Measurements from ENCODE around the gene TMEM39B.

DNA sequence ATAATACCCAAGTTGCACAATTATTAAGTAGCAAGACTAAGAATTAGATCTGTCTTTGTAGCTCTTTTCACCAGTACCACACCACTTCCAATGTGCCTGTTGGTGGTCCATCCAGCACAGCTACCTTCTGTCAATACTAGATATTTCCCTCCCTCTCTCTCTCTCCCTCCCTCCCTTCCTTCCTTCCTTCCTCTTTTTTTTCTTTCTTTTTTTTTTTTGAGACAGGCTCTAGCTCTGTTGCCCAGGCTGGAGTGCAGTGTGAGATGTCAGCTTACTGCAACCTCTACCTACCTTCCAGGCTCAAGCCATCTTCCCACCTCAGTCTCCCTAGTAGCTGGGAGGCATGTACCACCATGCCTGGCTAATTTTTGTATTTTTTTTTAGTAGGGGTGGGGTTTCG lies 56.2 kb downstream of the TMEM39B start:
- TF ChIP-seq, protein P1, sequence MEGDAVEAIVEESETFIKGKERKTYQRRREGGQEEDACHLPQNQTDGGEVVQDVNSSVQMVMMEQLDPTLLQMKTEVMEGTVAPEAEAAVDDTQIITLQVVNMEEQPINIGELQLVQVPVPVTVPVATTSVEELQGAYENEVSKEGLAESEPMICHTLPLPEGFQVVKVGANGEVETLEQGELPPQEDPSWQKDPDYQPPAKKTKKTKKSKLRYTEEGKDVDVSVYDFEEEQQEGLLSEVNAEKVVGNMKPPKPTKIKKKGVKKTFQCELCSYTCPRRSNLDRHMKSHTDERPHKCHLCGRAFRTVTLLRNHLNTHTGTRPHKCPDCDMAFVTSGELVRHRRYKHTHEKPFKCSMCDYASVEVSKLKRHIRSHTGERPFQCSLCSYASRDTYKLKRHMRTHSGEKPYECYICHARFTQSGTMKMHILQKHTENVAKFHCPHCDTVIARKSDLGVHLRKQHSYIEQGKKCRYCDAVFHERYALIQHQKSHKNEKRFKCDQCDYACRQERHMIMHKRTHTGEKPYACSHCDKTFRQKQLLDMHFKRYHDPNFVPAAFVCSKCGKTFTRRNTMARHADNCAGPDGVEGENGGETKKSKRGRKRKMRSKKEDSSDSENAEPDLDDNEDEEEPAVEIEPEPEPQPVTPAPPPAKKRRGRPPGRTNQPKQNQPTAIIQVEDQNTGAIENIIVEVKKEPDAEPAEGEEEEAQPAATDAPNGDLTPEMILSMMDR (IDR thresholded peaks at IDR 0.05), result no peak
- TF ChIP-seq EP300 (IDR thresholded peaks at IDR 0.05) (no peak), POLR2A (IDR thresholded peaks at IDR 0.05; ENCODE audit: low read depth) (no peak)
